GM18507 (cell line): ENCODE data around the gene GPR82.
"Not testable (repeated sequence)": the region's sequence is repeated elsewhere in the genome, so short reads cannot be mapped to it uniquely, and the experiment has no call there.

ENCODE experiments used
- DNase-seq: peaks from one replicate; pipeline ENCODE4 v3.0.0; 2011; ENCODE audit warnings: low read depth; ENCODE audit not compliant: insufficient read length; ENCODE audit errors: extremely low spot score
- FAIRE-seq: peaks from 2 replicates; lab custom pipeline; 2011; peaks lifted over from hg19 to GRCh38; lab: Jason Lieb, UNC

GPR82 gene

DNA sequence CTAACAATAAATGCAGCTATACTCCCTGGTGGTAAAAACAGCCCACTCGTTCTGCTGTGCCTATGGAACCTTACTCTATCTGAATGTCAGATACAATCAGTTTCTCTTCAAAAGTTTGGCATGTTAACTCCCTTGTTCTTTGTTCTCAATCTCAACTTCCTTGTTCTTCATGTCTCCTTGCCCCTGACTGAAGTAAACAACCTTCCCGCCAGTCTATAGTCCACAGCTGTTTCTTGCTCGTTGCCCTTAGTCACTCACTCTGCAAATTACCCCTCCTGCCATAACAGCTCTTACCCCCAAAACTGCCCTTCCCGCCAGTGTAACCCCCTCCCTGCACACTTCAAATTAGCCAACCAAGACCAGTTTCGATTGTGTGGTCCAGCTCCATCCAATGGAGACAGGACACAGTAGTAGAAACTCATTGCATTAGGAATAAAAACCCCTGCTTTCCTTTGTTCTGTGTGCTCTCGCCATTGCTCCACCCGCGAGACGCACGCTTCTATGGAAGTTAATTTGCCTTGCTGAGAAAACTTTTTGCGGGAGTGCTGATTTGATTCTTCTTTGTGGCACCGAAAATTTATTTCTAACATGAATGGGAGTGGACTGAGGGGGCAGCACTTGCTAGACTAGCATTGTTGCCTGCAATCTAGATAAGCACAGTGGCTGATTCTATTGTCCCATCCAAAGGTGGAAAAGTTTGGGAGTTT, 7.1 kb upstream of the GPR82 start:
- no peak for FAIRE-seq
- no peak for DNase-seq

DNA sequence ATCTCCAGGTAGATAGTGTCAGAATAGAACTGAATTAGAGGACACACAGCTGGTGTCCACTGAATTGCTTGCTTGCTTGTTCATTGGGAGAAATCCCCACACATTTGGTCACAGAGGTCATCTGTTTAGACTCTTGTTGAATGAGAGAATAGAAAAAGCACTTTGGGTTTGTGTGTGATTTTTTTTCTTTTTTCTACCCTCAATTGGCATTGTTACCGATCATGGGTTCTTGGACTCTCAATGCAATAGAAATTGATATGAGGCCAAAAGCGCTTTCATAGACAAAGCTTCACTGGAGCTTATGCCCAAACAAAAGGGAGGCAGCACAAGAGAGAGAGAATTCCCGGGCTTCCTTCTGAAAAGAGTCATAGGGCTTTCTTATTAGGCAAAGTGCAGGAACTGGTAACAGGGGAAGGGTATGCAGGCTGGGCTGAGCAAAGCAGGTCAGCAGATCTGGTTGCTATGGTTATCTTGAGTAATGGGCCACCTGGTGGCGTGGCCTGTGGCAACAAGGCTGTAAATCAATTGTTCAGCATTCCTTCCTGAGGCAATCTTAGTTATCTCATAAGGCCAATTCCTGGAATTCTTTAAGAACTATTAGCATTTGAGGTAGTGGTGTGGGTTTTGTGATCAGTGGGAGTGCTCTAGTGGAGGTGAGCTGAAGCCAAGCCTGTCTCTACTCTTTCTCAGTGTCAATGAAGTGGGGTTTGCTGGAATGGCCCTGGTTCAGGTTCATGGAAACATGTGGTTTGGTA, 5.3 kb upstream of the GPR82 start:
- DNase-seq (no peak), FAIRE-seq (no peak)

DNA sequence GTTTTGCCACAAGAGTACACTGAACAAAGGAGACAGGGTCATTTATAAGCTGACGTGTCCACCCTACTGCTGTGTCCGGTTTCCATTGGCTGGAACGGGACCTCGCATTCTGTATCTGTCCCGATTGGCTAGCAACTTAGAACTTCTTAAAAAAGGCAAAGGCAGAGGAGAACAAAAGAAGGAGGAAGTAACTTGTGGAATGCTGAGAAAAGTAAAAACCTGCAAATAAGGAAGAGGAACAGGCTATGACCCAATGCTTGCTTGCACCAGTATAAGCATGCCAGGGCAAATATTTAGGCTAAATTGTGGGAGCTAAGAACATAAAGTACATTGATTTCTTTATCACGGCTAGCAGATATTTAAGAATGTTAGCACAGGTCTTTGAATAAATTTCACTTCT, 4.4 kb upstream of the GPR82 start:
- not testable (repeated sequence) for DNase-seq, FAIRE-seq

DNA sequence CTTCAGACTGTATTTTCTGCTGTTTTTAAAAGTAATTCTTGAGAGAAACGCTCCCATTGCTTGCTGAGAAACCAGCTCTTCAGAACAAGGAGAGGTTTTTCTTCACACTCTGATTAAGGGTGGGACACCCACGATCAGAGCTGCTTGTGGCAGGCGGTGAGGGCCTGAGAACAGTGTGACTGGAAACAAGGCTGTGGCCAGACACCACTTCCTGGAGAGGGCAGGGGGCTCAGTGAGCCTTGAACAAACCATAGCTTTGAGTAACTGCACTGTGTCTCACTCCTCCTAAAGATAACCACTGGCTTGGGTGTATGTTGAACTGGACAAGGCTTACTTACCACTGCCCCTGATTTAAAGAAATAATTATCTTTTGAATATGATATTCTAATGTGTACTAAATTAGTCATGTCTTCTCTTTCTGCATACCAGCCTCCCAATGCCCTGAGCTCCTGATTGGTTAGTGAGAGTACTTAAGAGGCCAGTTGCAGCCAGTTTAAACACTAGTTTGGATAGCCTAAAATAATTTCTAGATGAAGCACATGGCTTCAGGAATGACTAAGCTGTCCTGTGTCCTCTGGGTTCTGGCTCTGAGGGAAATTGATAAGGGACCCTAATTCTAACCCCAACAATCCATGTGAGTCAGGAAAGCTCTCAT, 3.7 kb upstream of the GPR82 start:
- DNase-seq (no peak), FAIRE-seq (peak; percentile 92)

DNA sequence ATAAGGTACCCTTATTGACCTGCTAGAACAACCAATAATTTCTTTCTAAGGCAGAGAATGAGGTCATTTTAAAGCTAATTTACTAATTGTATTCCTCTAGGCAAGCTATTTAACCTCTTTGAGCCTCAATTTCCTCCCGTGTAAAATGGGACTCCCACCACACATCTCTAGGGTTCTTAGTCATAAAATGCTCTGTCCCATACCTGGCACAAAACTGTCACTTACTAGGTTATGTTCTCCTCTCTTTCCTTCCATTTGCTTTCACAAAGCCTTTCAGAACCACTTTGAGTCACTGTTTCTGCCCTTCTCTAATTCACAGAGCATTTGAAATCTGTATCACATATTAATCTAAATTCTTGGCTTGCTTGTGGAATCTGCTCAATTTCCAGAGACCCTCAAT, 2.4 kb upstream of the GPR82 start:
- DNase-seq = no peak

DNA sequence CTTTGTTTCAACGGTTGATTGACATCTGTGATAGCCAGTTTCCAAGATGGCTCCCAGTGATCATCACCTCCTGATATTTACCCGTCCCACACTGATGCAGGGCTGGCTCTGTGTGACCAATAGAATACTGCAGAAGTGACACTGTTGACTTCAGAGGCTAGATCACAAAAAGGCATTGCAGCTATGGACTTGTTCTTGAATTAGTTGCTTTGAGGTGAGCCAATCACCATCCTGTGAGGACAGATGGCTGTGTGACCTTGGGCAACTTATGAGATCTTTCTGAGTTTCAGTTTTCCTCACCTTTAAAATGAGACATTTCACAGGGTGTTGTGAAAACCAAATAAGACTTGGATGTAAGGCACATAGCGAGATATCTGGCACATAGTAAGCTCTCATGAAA, 1.8 kb upstream of the GPR82 start:
- FAIRE-seq = peak; percentile 80
- no peak for DNase-seq

More for the DNA sequence above, 2.4 kb upstream of the GPR82 start:
- FAIRE-seq = peak; percentile 76

DNA sequence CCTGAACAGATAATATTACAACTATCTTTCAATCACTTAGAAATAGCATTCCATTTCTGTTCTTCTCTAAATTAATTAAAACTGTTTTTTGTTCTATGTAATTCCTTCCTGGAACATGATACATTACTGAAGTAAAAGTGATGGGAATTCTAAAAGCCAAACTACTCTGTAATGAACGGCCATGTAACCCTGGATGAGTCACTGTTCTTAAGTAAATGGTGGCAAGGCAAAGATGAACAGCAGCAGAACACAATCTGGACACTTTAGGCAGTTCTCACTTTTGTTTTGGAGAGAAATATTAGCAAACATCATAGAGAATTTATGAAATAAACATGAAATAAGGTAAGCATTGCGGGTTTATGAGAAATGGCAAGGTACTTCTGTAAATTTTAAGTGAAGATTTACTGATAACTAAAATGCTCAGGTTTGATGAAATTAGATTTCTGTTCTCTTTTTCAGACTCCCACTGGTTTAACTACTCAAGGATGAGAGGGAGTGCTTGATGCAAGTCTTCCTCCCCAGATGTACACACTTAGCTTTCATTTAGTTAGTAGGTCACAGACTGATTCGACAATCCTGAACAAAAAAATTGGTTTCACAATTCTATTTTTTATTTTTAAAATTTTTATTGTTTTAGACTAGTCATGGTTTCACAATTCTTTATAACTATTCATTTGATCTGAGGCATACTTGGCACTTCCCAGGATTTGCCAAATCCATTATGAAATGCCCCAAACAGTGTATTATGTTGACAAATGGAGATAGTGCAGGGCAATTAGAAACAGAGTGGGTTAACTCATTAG, 964 bp upstream of the GPR82 start:
- no peak for DNase-seq
- FAIRE-seq = peak; percentile 64

DNA sequence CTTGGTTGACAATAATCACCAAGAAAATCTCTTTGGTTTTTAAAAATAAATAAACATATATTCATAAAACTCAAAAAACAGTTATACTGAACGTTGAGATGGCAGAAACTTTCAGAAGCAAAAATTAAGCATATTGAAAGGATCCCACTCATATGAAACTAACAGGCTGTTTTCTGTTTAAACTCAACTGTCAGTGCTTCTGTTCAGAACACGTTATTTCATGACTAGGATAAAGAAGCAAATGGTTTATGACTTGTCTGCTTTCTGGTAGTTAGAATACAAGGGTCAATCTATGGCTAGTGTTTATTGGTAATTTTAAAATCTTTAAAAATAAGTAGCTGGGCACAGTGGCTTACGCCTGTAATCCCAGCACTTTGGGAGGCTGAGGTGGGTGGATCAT, 4.1 kb downstream of the GPR82 start:
- DNase-seq = no peak
- FAIRE-seq = no peak

DNA sequence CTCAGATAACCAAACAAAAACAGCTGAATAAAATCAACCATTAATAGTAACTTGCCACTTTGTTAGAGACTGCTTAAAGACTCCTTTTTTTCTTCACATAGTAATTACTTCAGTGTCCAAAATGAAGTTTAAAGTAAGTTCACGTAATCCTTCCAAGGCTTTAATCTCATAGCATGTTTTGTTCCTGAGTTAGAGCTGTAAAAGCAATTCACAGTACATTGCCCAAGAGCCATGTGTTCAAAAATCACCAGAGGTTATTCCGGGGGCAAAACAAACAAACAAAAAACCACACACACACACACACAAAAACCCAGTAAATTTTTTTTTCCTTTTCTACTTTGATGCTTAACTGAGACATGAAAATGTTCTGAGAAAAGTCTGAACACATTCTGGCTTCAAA, 6.1 kb downstream of the GPR82 start:
- DNase-seq = no peak
- peak; percentile 73 for FAIRE-seq

DNA sequence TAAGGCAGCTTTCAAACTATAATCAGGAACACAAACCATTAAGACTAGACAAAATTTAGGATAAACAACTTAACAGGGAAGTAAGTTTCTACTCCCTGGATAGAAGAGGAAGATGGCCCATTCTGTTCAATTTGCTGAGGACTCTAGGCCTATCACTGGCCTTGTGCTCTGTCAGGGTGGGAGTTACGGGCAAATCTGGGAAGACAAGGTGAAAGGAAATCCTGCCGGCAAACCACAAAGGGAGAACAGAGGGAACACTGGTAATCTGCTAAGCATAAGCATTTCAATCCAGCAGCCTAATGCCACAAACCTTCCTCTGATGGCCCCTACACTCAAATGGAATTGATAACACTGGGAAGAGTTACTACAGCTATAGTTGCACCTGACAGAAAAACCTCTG, 8.3 kb downstream of the GPR82 start:
- FAIRE-seq (no peak), DNase-seq (no peak)

DNA sequence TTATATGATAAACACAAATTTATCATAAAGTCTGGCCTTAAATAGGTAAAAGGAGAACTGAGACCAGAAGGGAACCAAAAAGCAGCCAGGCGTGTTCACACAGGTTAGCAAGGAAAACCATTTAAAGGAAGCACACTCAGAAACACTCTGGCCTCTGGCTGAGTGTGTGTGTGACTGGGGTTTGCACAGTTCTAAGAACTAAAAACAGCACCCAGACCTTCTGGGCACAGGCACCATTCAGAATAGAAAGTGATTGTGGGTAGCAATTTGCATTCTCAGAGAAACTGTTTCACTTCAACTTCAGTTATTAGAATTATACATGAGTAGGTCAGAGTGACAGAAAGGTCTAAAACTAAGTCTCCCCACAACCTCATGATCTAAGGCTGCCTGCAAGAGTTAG, 10.0 kb downstream of the GPR82 start:
- peak; percentile 18 for DNase-seq
- FAIRE-seq = peak; percentile 100

DNA sequence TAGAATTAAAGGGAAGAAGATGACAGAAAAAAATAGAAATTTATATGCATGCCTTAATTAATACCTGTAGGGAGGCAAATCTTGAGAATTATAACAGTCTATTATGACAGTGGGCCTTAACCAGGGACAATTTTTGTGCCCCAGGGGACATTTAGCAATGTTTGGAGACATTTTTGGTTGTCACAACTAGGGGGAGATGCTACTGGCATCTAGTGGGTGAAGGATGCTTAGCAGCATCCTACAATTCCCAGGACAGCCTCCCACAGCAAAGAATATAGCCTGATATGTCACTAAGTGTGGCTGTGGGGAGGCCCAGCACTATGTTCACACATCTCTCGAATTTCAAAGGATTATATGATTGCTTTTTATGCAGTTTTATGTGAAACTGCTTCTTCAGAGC, 10.5 kb downstream of the GPR82 start:
- DNase-seq (no peak), FAIRE-seq (no peak)

DNA sequence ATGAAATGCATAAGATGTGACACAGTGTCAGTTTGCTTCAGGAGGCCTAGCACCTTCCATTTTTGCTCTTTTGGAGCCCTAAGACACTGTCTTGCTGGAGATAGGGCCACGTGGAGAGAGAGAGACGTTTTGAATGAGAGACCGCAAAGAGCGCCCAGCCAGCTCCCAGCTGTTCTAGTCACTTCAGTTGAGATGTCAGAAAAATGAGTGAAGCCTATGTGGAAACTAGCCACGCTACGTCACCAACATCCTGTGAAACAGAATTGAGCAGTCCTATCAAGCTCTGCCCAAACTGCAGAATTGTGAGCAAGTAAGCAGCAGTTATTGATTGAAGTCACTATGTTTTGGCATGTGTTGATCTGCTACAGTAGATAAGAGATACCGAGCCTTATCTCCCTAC, 13.1 kb downstream of the GPR82 start:
- DNase-seq (no peak), FAIRE-seq (no peak)

DNA sequence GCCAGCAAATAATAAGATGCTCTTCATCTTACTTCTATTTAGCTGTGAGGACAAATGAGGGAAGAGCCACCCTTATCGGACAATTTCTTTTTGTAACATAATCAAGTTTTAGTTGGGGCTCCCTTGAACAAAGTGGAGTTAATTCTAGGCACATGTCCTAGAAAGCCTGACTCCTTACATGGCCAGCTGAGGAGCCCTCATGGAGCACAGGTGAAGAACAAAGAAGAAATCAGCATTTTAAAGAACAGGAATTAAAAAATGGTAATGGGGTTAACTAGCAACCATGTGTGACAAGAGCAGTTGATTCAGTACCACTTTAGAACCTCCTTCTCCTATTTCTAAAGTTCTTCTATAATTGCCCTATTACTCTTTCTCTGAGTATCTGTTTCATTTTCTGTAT, 15.9 kb downstream of the GPR82 start:
- FAIRE-seq = peak; percentile 55

DNA sequence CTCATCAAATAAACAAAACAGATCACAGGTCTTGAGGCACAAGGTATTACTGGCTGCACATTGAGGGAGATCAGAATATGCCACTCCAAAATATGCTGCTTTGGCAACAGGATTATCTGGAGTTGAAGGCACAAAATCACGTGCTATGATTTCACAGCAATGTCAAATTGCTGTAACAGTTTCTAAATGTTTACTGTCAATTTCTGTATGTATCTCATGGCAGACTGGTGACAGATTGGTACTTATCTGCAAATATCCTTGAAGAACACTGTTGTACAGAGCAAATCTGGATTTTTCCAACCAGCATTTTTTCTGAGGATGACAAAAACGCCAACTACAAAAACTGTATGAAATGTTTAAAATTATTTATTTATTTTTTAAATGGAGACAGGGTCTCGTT, 26.7 kb downstream of the GPR82 start:
- DNase-seq = no peak
- FAIRE-seq = no peak

More for the DNA sequence above, 15.9 kb downstream of the GPR82 start:
- no peak for DNase-seq

DNA sequence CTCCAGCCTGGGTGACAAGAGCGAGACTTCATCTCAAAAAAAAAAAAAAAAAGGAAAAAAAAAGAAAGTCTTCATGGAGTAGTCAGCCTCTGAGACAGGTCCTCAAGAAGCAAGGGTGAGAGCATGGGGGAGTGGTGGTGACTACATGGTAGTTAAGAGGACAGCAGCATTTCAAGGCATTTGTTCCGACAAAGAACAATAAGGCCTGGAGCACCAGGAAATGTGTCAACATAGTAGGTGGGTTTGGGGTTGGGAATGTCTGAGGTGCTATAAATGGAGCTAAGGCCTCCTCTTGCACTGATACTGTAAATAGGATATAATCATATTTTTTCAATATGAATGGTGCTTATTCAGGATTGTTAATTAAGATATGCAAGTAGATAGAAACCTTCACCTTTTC, 34.4 kb downstream of the GPR82 start:
- FAIRE-seq = no peak
- DNase-seq = no peak

DNA sequence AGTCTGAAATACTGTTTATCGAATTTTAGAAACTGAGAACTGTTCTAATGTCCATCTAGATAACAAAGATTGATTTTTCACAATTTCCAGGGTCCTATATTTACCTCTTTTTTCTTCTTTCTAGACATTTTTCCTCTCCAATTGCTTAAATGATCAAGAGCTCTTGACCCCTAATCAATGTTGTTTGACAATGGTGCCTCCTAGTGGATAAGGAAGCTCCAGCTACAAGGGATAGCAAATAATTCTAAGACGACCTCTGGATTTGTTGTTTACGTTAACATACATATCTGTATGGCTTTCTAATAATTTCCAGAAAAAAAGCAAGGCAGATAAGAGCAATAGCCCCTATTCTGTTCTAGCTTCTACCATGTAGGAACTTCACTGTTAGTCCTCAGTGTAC, 35.8 kb downstream of the GPR82 start:
- peak; percentile 85 for FAIRE-seq
- DNase-seq = no peak

DNA sequence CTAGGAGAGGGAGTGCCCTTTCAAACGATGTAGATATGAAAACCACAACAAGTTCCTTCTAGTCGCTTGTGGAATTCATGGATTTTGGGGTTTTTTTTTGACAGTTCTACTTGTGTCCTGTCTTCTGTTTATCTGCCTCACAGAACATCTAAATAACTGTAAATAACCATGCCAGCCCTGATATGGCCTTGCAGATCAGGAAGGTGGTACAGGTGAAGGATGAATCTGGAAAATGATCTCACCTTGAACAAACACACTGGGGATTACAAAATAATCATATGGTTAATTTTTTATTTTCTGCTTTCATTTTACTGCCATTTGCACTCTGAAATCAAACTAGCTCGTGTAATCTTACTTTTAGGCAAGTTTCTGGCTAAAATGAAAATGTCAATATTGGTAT, 37.2 kb downstream of the GPR82 start:
- no peak for DNase-seq
- FAIRE-seq = no peak

DNA sequence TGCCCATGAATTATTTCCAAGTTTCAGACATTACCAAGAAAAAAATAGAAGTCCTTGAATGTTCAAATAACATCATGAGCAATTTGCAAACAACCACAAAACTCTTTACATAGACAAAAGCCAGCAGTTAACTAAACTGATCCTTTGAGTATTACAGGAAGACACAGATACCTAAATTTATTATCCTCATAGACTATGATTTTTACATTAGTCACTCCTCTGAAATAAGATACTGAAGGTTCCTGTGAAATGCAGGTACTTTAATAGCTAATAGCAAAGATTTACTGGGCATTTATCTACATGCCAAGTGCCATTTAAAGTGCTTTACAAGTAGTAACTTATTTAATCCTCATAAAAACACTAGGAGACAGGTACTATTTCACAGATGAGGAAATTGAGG, 37.7 kb downstream of the GPR82 start:
- DNase-seq (no peak), FAIRE-seq (no peak)

DNA sequence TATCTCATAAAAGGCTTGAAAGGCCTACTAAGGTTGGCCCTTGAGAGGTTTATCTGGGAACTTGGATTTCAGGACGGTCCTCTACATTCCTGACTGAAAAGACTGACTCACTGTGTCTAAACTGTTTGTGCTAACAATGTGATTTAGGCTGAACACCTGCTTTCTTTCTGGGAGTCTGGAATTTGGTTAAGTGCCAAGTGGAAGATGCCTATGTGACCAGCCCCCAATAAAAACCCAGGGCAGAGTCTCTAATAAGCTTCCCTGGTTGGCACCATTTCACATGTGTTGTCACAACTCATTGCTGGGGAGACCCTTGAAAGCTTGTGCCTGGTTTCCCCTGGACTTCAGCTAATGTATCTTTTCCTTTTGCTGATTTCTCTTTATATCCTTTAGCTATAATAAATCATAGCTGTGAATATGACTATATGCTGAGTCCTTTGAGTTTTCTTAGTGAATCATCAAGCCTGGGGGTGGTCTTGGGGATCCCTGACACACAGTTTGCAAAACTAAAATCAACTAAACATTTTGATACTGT, 55.1 kb downstream of the GPR82 start:
- FAIRE-seq = no peak

More for the DNA sequence above, 55.1 kb downstream of the GPR82 start:
- DNase-seq = no peak
